Kidney (tissue), 14 donors: Measurements from ENCODE around the gene KRTAP1-1. TPM values are rescaled to one million over a fixed set of nuclear protein-coding genes. Genes with fewer than 3 reads are reported as not detected.
"Not testable (repeated sequence)": the region's sequence is repeated elsewhere in the genome, so short reads cannot be mapped to it uniquely, and the experiment has no call there.

Experiments
- DNase-seq, 5 donors: peaks; one replicate each; pipeline ENCODE4 v3.0.0-alpha.2; 2013 to 2020
- FAIRE-seq: peaks from 2 replicates; lab custom pipeline; 2012; peaks lifted over from hg19 to GRCh38; lab: Jason Lieb, UNC
- H3K27ac ChIP-seq, 2 donors: one replicate each; pipeline ENCODE4 v1.7.0; 2013; ENCODE audit warnings: low read depth in 2 of 2, low read length in 2 of 2, inconsistent platforms in 1 of 2
- H3K27me3 ChIP-seq: one replicate; pipeline ENCODE4 v1.7.1; 2013; ENCODE audit warnings: low read length, inconsistent platforms; ENCODE audit not compliant: control insufficient read depth, insufficient read depth
- H3K36me3 ChIP-seq, 3 donors: one replicate each; pipeline versions ENCODE4 v1.7.0 to v1.7.1; 2013; ENCODE audit warnings: low read length in 3 of 3, control low read depth in 1 of 3, inconsistent platforms in 1 of 3; ENCODE audit not compliant: insufficient read depth in 3 of 3, control insufficient read depth in 2 of 3
- H3K4me1 ChIP-seq, 3 donors: one replicate each; pipeline versions ENCODE4 v1.7.0 to v1.7.1; 2013; ENCODE audit warnings: low read length in 3 of 3, inconsistent platforms in 1 of 3, low read depth in 1 of 3; ENCODE audit not compliant: control insufficient read depth in 2 of 3, insufficient read depth in 2 of 3
- H3K4me3 ChIP-seq, 3 donors: one replicate each; pipeline versions ENCODE4 v1.7.0 to v1.8.1; 2013; ENCODE audit warnings: low read length in 3 of 3, control low read depth in 1 of 3, inconsistent platforms in 1 of 3
- H3K9ac ChIP-seq, 3 donors: one replicate each; pipeline versions ENCODE4 v1.7.0 to v1.7.1; 2013; ENCODE audit warnings: low read length in 3 of 3, control low read depth in 1 of 3, inconsistent platforms in 1 of 3
- H3K9me3 ChIP-seq, 3 donors: one replicate each; pipeline versions ENCODE4 v1.7.0 to v1.7.1; 2013; ENCODE audit warnings: low read length in 3 of 3, control low read depth in 1 of 3, inconsistent platforms in 1 of 3; ENCODE audit not compliant: control insufficient read depth in 2 of 3, insufficient read depth in 1 of 3
- CTCF ChIP-seq: IDR thresholded peaks from 3 replicates; pipeline ENCODE4 v1.5.1; 2012; ENCODE audit warnings: mild to moderate bottlenecking, moderate library complexity, borderline replicate concordance; ENCODE audit not compliant: insufficient read depth; ENCODE audit errors: extremely low read depth
- intact Hi-C: fragments of 100-400 bp; cut with DNase I; formaldehyde crosslinking; loops from one replicate; pipeline ENCODE4 v1.11.1; 2022
- polyA plus RNA-seq: library from polyadenylated mRNA; stranded (reverse); fragments of 350-450 nt; fragmentation: Illumina TruSeq; extraction: RNeasy Lipid Tissue Mini Kit (QIAGEN cat#74804); gene quantifications from one replicate; pipeline ENCODE4 v1.2.3, GENCODE V29; 2014; ENCODE audit warnings: low read depth, low replicate concordance; ENCODE audit not compliant: insufficient read depth
- total RNA-seq: library from RNA; stranded (reverse); fragmentation: NEBNext Ultra II Directional; extraction: Animal tissue kit (Norgen Biotek cat#: 25700); gene quantifications from one replicate; pipeline ENCODE4 v1.2.1, GENCODE V29; 2021
- donor health status: control.
- donor health status: control.
- donor health status: control.
- donor health status: control.
- donor health status: control.
- donor health status: DM: yes; HTN: yes; CAD: no.
- donor health status: Normal renal cell carcinoma (clear cell type).

The KRTAP1-1 gene
- total and polyA plus RNA-seq, 2 donors from 2014 or later: not detected

- Histone ChIP-seq H3K9ac (no peak overlapping the region), H3K36me3 (no peaks in the 10 kb centered on the region), H3K9me3 (no peaks in the 10 kb centered on the region), H3K4me3 (no peak overlapping the region), H3K27ac (no peak overlapping the region), H3K4me1 (no peaks in the 10 kb centered on the region), H3K27me3 (no peaks in the 10 kb centered on the region)
- no peak for TF ChIP-seq CTCF
- DNase-seq (no peak), FAIRE-seq (no peak)
- intact Hi-C loops: no loop called here
Measured at GRCh38 chr17:41069031-41069430, 27.8 kb upstream of the KRTAP1-1 start.

- H3K9me3 ChIP-seq: no peaks in the 10 kb centered on the region
- DNase-seq (no peak), FAIRE-seq (no peak)
- TF ChIP-seq CTCF: no peak
- H3K9ac ChIP-seq: no peak overlapping the region
- no peaks in the 10 kb centered on the region for H3K36me3 ChIP-seq
- H3K27ac ChIP-seq: no peak overlapping the region
- H3K27me3 ChIP-seq: no peaks in the 10 kb centered on the region
- no peak overlapping the region for H3K4me3 ChIP-seq
- intact Hi-C loops: no loop called here
- H3K4me1 ChIP-seq: no peaks in the 10 kb centered on the region
Measured at GRCh38 chr17:41067281-41067680, 26.0 kb upstream of the KRTAP1-1 start.

- intact Hi-C loops: no loop called here
- H3K9ac ChIP-seq: no peak within 1 kb of the TSS
- no peak for TF ChIP-seq CTCF
- DNase-seq (no peak), FAIRE-seq (no peak)
- no peaks in the 10 kb centered on the region for H3K9me3 ChIP-seq
- no peak within 1 kb of the TSS for H3K27ac ChIP-seq
- H3K36me3 ChIP-seq: no peaks in the 10 kb centered on the region
- H3K4me3 ChIP-seq: no peak within 1 kb of the TSS
- H3K27me3 ChIP-seq: no peaks in the 10 kb centered on the region
- no peaks in the 10 kb centered on the region for H3K4me1 ChIP-seq
Measured at GRCh38 chr17:41065829-41066624, 24.8 kb upstream of the KRTAP1-1 start, which contains the start of gene KRTAP2-4. Gene KRTAP2-4 (minus strand): TSS chr17:41065879. CDS start chr17:41065845, 34 bp downstream.

- H3K27me3 ChIP-seq, H3K36me3 ChIP-seq, H3K9ac ChIP-seq, DNase-seq, H3K9me3 ChIP-seq, FAIRE-seq, H3K4me3 ChIP-seq, H3K27ac ChIP-seq, H3K4me1 ChIP-seq, intact Hi-C loops: not testable (repeated sequence)
Measured at GRCh38 chr17:41065016-41065689, 23.9 kb upstream of the KRTAP1-1 start.
